Hypothalamus (tissue), 51 donors: ENCODE results near the gene FEZ2.
"Not testable (repeated sequence)": the region's sequence is repeated elsewhere in the genome, so short reads cannot be mapped to it uniquely, and the experiment has no call there.

ENCODE experiments used
- DNase-seq, 51 donors: peaks; one replicate each; lab custom pipeline; 2025; lab: John Stamatoyannopoulos, UW

The FEZ2 gene

GRCh38 chr2:36597532-36598377, at the start of gene FEZ2:
Gene FEZ2 (minus strand): TSS chr2:36598168. CDS start chr2:36598142, 26 bp downstream.
- DNase-seq: peak in 50 of 51 donors; percentile 15 to 86 (median 59)

GRCh38 chr2:36634981-36635597, 37.1 kb upstream of the FEZ2 start:
- DNase-seq: peak in 2 of 51 donors; percentile 1 to 5

- DNase-seq: no peak
These were observed 35.6 kb upstream of the FEZ2 start for GRCh38 chr2:36633470-36634092.

GRCh38 chr2:36626756-36627155, 28.8 kb upstream of the FEZ2 start:
- no peak for DNase-seq

- no peak for DNase-seq
These were observed 28.1 kb upstream of the FEZ2 start for GRCh38 chr2:36626071-36626470.

- DNase-seq: no peak
These were observed 27.3 kb upstream of the FEZ2 start for GRCh38 chr2:36625304-36625703.

- no peak for DNase-seq
These were observed 22.4 kb upstream of the FEZ2 start for GRCh38 chr2:36620321-36620720.

GRCh38 chr2:36618381-36618780, 20.4 kb upstream of the FEZ2 start:
- DNase-seq: peak in 7 of 51 donors; percentile 1 to 41 (median 7)

- no peak for DNase-seq
These were observed 19.0 kb upstream of the FEZ2 start for GRCh38 chr2:36616947-36617346.

- no peak for DNase-seq
These were observed 17.3 kb upstream of the FEZ2 start for GRCh38 chr2:36615222-36615621.

- no peak for DNase-seq
These were observed 15.8 kb upstream of the FEZ2 start for GRCh38 chr2:36613801-36614200.

- no peak for DNase-seq
These were observed 13.5 kb upstream of the FEZ2 start for GRCh38 chr2:36611316-36611990.

- no peak for DNase-seq
These were observed 11.5 kb upstream of the FEZ2 start for GRCh38 chr2:36609507-36609906.

GRCh38 chr2:36607947-36608346, 10.0 kb upstream of the FEZ2 start:
- DNase-seq: no peak

GRCh38 chr2:36606925-36607324, 9.0 kb upstream of the FEZ2 start:
- no peak for DNase-seq

GRCh38 chr2:36605273-36605672, 7.3 kb upstream of the FEZ2 start:
- no peak for DNase-seq

- DNase-seq: not testable (repeated sequence)
These were observed 5.7 kb upstream of the FEZ2 start for GRCh38 chr2:36603629-36604028.

GRCh38 chr2:36597003-36597531, 901 bp downstream of the FEZ2 start:
- DNase-seq: no peak

GRCh38 chr2:36596397-36596796, 1.6 kb downstream of the FEZ2 start:
- no peak for DNase-seq

- no peak for DNase-seq
These were observed 3.1 kb downstream of the FEZ2 start for GRCh38 chr2:36594849-36595248.

GRCh38 chr2:36589230-36589630, 8.7 kb downstream of the FEZ2 start:
- peak in 1 of 51 donors; percentile 31 for DNase-seq
